Vagina (tissue), 2 donors: ENCODE measurements around the gene SLFN13. TPM values are rescaled to one million over a fixed set of nuclear protein-coding genes. Genes with fewer than 3 reads are reported as not detected.
"Not testable (repeated sequence)": the region's sequence is repeated elsewhere in the genome, so short reads cannot be mapped to it uniquely, and the experiment has no call there.

ENCODE experiments used
- DNase-seq, 2 donors: peaks; one replicate each; pipeline ENCODE4 v3.0.0-alpha.2; 2017; ENCODE audit errors: extremely low spot score in 2 of 2
- H3K27ac ChIP-seq: fragments of 200-600 bp; sonication (generic); one replicate; pipeline ENCODE4 v1.5.1; 2019
- H3K27me3 ChIP-seq: fragments of 200-600 bp; sonication (generic); one replicate; pipeline ENCODE4 v1.5.1; 2019
- H3K36me3 ChIP-seq, 2 donors: fragments of 200-600 bp; sonication (generic); one replicate each; pipeline ENCODE4 v1.5.1; 2017 to 2019
- H3K4me1 ChIP-seq: fragments of 200-600 bp; sonication (generic); one replicate; pipeline ENCODE4 v1.5.1; 2019
- H3K4me3 ChIP-seq, 2 donors: fragments of 200-600 bp; sonication (generic); 1 replicate in 1 of 2; 2 replicates in 1 of 2; pipeline ENCODE4 v1.5.1; 2016 to 2019
- H3K9me3 ChIP-seq: fragments of 200-600 bp; sonication (generic); one replicate; pipeline ENCODE4 v1.5.1; 2019
- CTCF ChIP-seq, 3 experiments: fragments of 450-650 bp in 2 of 3; fragments of 200-600 bp in 1 of 3; sonication (generic) in 1 of 3; IDR thresholded peaks; one replicate each; pipeline ENCODE4 v1.5.1; 2017 to 2019; ENCODE audit warnings: antibody characterized with exemption in 3 of 3, mild to moderate bottlenecking in 2 of 3, moderate library complexity in 2 of 3
- POLR2A ChIP-seq, 2 donors: fragments of 450-650 bp; IDR thresholded peaks; one replicate each; pipeline ENCODE4 v1.6.1; 2017; ENCODE audit warnings: antibody characterized with exemption in 2 of 2, mild to moderate bottlenecking in 2 of 2, moderate library complexity in 2 of 2
- POLR2AphosphoS5 ChIP-seq, 2 donors: sonication (generic); formaldehyde crosslinking; IDR thresholded peaks; one replicate each; pipeline ENCODE4 v1.9.0; 2017; ENCODE audit warnings: antibody characterized with exemption in 2 of 2, mild to moderate bottlenecking in 2 of 2, low read depth in 1 of 2; ENCODE audit not compliant: insufficient read depth in 1 of 2
- intact Hi-C: fragments of 100-400 bp; cut with DNase I; formaldehyde crosslinking; loops from one replicate; pipeline ENCODE4 v1.15.1; 2023
- total RNA-seq: library from RNA; depleted of rRNA; stranded (reverse); fragments of >200 nt; gene quantifications from one replicate; pipeline ENCODE4 v1.2.3, GENCODE V29; 2016

The SLFN13 gene
- total RNA-seq, 1 donor from 2014 or later: 6.9 TPM

- Histone ChIP-seq H3K4me1 (no peaks in the 10 kb centered on the region), H3K9me3 (no peaks in the 10 kb centered on the region), H3K4me3 (no peak overlapping the region), H3K27ac (no peak overlapping the region), H3K36me3 (no peaks in the 10 kb centered on the region), H3K27me3 (no peaks in the 10 kb centered on the region)
- no peak for TF ChIP-seq POLR2A (IDR thresholded peaks at IDR 0.05)
- TF ChIP-seq CTCF (IDR thresholded peaks at IDR 0.05): no peak
- no peak for TF ChIP-seq POLR2AphosphoS5 (IDR thresholded peaks at IDR 0.05; ENCODE audit: insufficient read depth in 1 of 2, low read depth in 1 of 2)
- no peak for DNase-seq
- intact Hi-C loops: no loop called here
These were observed 27.8 kb upstream of the SLFN13 start for GRCh38 chr17:35476283-35476820.

- no peaks in the 10 kb centered on the region for H3K4me1 ChIP-seq
- H3K9me3 ChIP-seq: no peaks in the 10 kb centered on the region
- H3K27ac ChIP-seq: no peak overlapping the region
- DNase-seq: no peak
- H3K27me3 ChIP-seq: no peaks in the 10 kb centered on the region
- no peaks in the 10 kb centered on the region for H3K36me3 ChIP-seq
- TF ChIP-seq POLR2AphosphoS5 (IDR thresholded peaks at IDR 0.05; ENCODE audit: insufficient read depth in 1 of 2, low read depth in 1 of 2) (no peak), CTCF (IDR thresholded peaks at IDR 0.05) (no peak), POLR2A (IDR thresholded peaks at IDR 0.05) (no peak)
- H3K4me3 ChIP-seq: no peak overlapping the region
- intact Hi-C loops: no loop called here
These were observed 19.9 kb upstream of the SLFN13 start for GRCh38 chr17:35468475-35468874.

GRCh38 chr17:35467824-35468223 lies 19.3 kb upstream of the SLFN13 start:
- intact Hi-C loops: no loop called here
- Histone ChIP-seq H3K4me3 (no peak overlapping the region), H3K27ac (no peak overlapping the region), H3K4me1 (no peaks in the 10 kb centered on the region), H3K36me3 (no peaks in the 10 kb centered on the region), H3K27me3 (no peaks in the 10 kb centered on the region), H3K9me3 (no peaks in the 10 kb centered on the region)
- DNase-seq: no peak
- TF ChIP-seq POLR2A (IDR thresholded peaks at IDR 0.05): no peak
- TF ChIP-seq CTCF (IDR thresholded peaks at IDR 0.05): no peak
- TF ChIP-seq POLR2AphosphoS5 (IDR thresholded peaks at IDR 0.05; ENCODE audit: insufficient read depth in 1 of 2, low read depth in 1 of 2): no peak

GRCh38 chr17:35460354-35460851 lies 11.8 kb upstream of the SLFN13 start:
- no peak for DNase-seq
- H3K27ac ChIP-seq: no peak overlapping the region

GRCh38 chr17:35454035-35454434 lies 5.5 kb upstream of the SLFN13 start:
- H3K4me3 ChIP-seq, H3K9me3 ChIP-seq, H3K27ac ChIP-seq, H3K4me1 ChIP-seq, DNase-seq, H3K27me3 ChIP-seq, intact Hi-C loops, H3K36me3 ChIP-seq: not testable (repeated sequence)

More at GRCh38 chr17:35460354-35460851, 11.8 kb upstream of the SLFN13 start:
- TF ChIP-seq POLR2A (IDR thresholded peaks at IDR 0.05) (no peak), CTCF (IDR thresholded peaks at IDR 0.05) (no peak), POLR2AphosphoS5 (IDR thresholded peaks at IDR 0.05; ENCODE audit: insufficient read depth in 1 of 2, low read depth in 1 of 2) (peak in 1 of 2 donors; percentile 47)
- Histone ChIP-seq H3K27me3 (no peaks in the 10 kb centered on the region), H3K36me3 (no peaks in the 10 kb centered on the region), H3K4me1 (peaks cover 9% of the 10 kb centered on the region), H3K4me3 (peak overlapping the region in 1 of 2 donors; percentile 27), H3K9me3 (no peaks in the 10 kb centered on the region)
- intact Hi-C loops: no loop called here
